GM12878 (cell line): ENCODE results near the gene TPP2. TPM values are rescaled to one million over a fixed set of nuclear protein-coding genes. Genes with fewer than 3 reads are reported as not detected.

Experiments used
- ATF2 ChIP-seq: IDR thresholded peaks from 2 replicates; pipeline ENCODE4 v1.6.1; 2012; ENCODE audit warnings: low read length, inconsistent platforms
- BACH1 ChIP-seq: fragments of 450-650 bp; IDR thresholded peaks from 2 replicates; pipeline ENCODE4 v1.6.1; 2017; ENCODE audit warnings: mild to moderate bottlenecking, borderline replicate concordance
- CHD2 ChIP-seq: IDR thresholded peaks from 2 replicates; pipeline ENCODE4 v1.6.1; 2011; ENCODE audit warnings: low read depth, low read length, improper control_type of control experiment, borderline replicate concordance
- GABPA ChIP-seq: IDR thresholded peaks from 2 replicates; pipeline ENCODE4 v1.6.1; 2014; ENCODE audit warnings: antibody characterized with exemption, low read depth, mild to moderate bottlenecking, inconsistent platforms
- JUND ChIP-seq: IDR thresholded peaks from 2 replicates; pipeline ENCODE4 v1.6.1; 2012; ENCODE audit warnings: low read depth, mild to moderate bottlenecking, low read length, improper control_type of control experiment, moderate library complexity
- NKRF ChIP-seq: fragments of 450-650 bp; conservative IDR thresholded peaks from 2 replicates; pipeline ENCODE4 v1.6.1; 2017; ENCODE audit warnings: mild to moderate bottlenecking, moderate library complexity
- SMAD1 ChIP-seq: fragments of 450-650 bp; IDR thresholded peaks from 2 replicates; pipeline ENCODE4 v1.6.1; 2018; ENCODE audit warnings: mild to moderate bottlenecking, low read depth; ENCODE audit not compliant: partially characterized antibody
- SPI1 ChIP-seq: IDR thresholded peaks from 2 replicates; pipeline ENCODE4 v1.6.1; 2011; ENCODE audit warnings: low read depth, mild to moderate bottlenecking, low read length, moderate library complexity, borderline replicate concordance; ENCODE audit not compliant: insufficient read depth
- ZNF687 ChIP-seq: fragments of 450-650 bp; IDR thresholded peaks from 2 replicates; pipeline ENCODE4 v1.6.1; 2017; ENCODE audit warnings: mild to moderate bottlenecking, moderate library complexity
- ZZZ3 ChIP-seq: IDR thresholded peaks from 2 replicates; pipeline ENCODE4 v1.6.1; 2011; ENCODE audit warnings: low read depth; ENCODE audit not compliant: control insufficient read depth, insufficient read length
- polyA plus RNA-seq, 11 experiments: library from polyadenylated mRNA; depleted of rRNA in 4 of 11; unstranded in 6 of 11; stranded (reverse) in 5 of 11; fragments of >200 nt; fragmentation: Nextera tagmentation in 4 of 11; fragmentation: Illumina TruSeq in 1 of 11; extraction: Ambion mirVana in 4 of 11; extraction: Trizol in 1 of 11; gene quantifications; 1 replicate in 1 of 11; 2 replicates in 10 of 11; pipeline versions ENCODE4 v1.2.1 to v1.2.3, GENCODE V29; 2011 to 2016; ENCODE audit warnings: inconsistent platforms in 2 of 11, missing spikeins in 2 of 11, low read depth in 1 of 11
- total RNA-seq, 4 experiments: library from RNA; depleted of rRNA in 3 of 4; stranded (reverse); fragments of >200 nt in 3 of 4; fragmentation: Illumina TruSeq in 1 of 4; extraction: Trizol in 1 of 4; gene quantifications; 2 replicates each; pipeline versions ENCODE4 v1.2.1 to v1.2.3, GENCODE V29; 2013 to 2021

TPP2 gene
- total and polyA plus RNA-seq, 10 of the 15 experiments (the other 5 are each of a cell fraction or from before 2014, with no cell fraction given): 18.4 to 82.3 (median 55.4) TPM

GRCh38 chr13:102597029-102597961 lies 509 bp downstream of the TPP2 start (continued):
- TF ChIP-seq ATF2 (0 out of 2 replicates have a peak, but pooled peaks have one; percentile 27), CHD2 (no peak), JUND (no peak), NKRF (peak; percentile 49; the same call in 1 of the 2 replicates), SMAD1 (no peak), BACH1 (peak; percentile 1; the same call in 1 of the 2 replicates), GABPA (no peak), SPI1 (peak; percentile 11; the same call in 1 of the 2 replicates), ZNF687 (peak; percentile 47; the same call in 1 of the 2 replicates), ZZZ3 (no peak)
